Muscle of arm (tissue), 14 donors: ENCODE data around the gene MTFR1L. TPM values are rescaled to one million over a fixed set of nuclear protein-coding genes. Genes with fewer than 3 reads are reported as not detected.
A peak's percentile ranks its signal among the peaks of the same experiment; 100 is the strongest.

ENCODE experiments used
- DNase-seq: peaks from one replicate; pipeline ENCODE4 v3.0.0-alpha.2; 2013
- long read RNA-seq, 11 donors: transcript quantifications; one replicate each; lab custom pipeline, GENCODE V29; 2026
- polyA plus RNA-seq, 12 donors: library from polyadenylated mRNA; unstranded; fragments of 120-200 nt; gene quantifications; one replicate each; pipeline ENCODE4 v1.2.1, GENCODE V29; 2013; ENCODE audit not compliant: insufficient read length in 12 of 12

Gene MTFR1L
- polyA plus RNA-seq = 10 to 100 TPM in 11 of 12 donors, not detected in 1; 58.6 to 85.0 (median 65.0) TPM
- long read RNA-seq, donor 1, transcript MTFR1L-203 (7 exons, 2,004 nt) = major isoform, 9 of 40 reads
- long read RNA-seq, donor 1, partial matches to known transcripts = 27 of 40 reads
- long read RNA-seq, donor 1, other reads (novel, unspliced or antisense) = 0 of 40 reads
- long read RNA-seq, donor 2, transcript MTFR1L-210 (7 exons, 1,873 nt) = minor isoform, 5 of 24 reads
- long read RNA-seq, donor 2, transcript MTFR1L-203 (7 exons, 2,004 nt) = major isoform, 18 of 24 reads
- long read RNA-seq, donor 2, partial matches to known transcripts = 0 of 24 reads
- long read RNA-seq, donor 2, other reads (novel, unspliced or antisense) = 0 of 24 reads
- long read RNA-seq, donor 3, transcript MTFR1L-203 (7 exons, 2,004 nt) = major isoform, 11 of 12 reads
- long read RNA-seq, donor 3, partial matches to known transcripts = 0 of 12 reads
- long read RNA-seq, donor 3, other reads (novel, unspliced or antisense) = 0 of 12 reads
- long read RNA-seq, donor 4, partial matches to known transcripts = 15 of 21 reads
- long read RNA-seq, donor 4, other reads (novel, unspliced or antisense) = 0 of 21 reads
- long read RNA-seq, donor 5, transcript MTFR1L-203 (7 exons, 2,004 nt) = major isoform, 22 of 27 reads
- long read RNA-seq, donor 5, partial matches to known transcripts = 0 of 27 reads
- long read RNA-seq, donor 5, other reads (novel, unspliced or antisense) = 0 of 27 reads
- long read RNA-seq, donor 6, transcript MTFR1L-203 (7 exons, 2,004 nt) = major isoform, 6 of 23 reads
- long read RNA-seq, donor 6, partial matches to known transcripts = 17 of 23 reads
- long read RNA-seq, donor 6, other reads (novel, unspliced or antisense) = 0 of 23 reads
- long read RNA-seq, donor 7, transcript MTFR1L-203 (7 exons, 2,004 nt) = major isoform, 11 of 16 reads
- long read RNA-seq, donor 7, partial matches to known transcripts = 0 of 16 reads
- long read RNA-seq, donor 7, other reads (novel, unspliced or antisense) = 0 of 16 reads
- long read RNA-seq, donor 8, transcript MTFR1L-203 (7 exons, 2,004 nt) = major isoform, 19 of 26 reads
- long read RNA-seq, donor 8, partial matches to known transcripts = 5 of 26 reads
- long read RNA-seq, donor 8, other reads (novel, unspliced or antisense) = 0 of 26 reads
- long read RNA-seq, donor 9, transcript MTFR1L-203 (7 exons, 2,004 nt) = major isoform, 9 of 12 reads
- long read RNA-seq, donor 9, partial matches to known transcripts = 0 of 12 reads
- long read RNA-seq, donor 9, other reads (novel, unspliced or antisense) = 0 of 12 reads
- long read RNA-seq, donor 10, transcript MTFR1L-203 (7 exons, 2,004 nt) = major isoform, 15 of 21 reads
- long read RNA-seq, donor 10, partial matches to known transcripts = 0 of 21 reads
- long read RNA-seq, donor 10, other reads (novel, unspliced or antisense) = 0 of 21 reads
- long read RNA-seq, donor 11, transcript MTFR1L-203 (7 exons, 2,004 nt) = major isoform, 13 of 14 reads
- long read RNA-seq, donor 11, partial matches to known transcripts = 0 of 14 reads
- long read RNA-seq, donor 11, other reads (novel, unspliced or antisense) = 0 of 14 reads

- peak; percentile 90 for DNase-seq
These were observed at the start of gene MTFR1L for GRCh38 chr1:25819491-25820246. Gene MTFR1L (plus strand): TSS chr1:25819954. CDS start chr1:25823105, 3,151 bp downstream.

- DNase-seq = no peak
These were observed 49.1 kb upstream of the MTFR1L start for GRCh38 chr1:25770541-25771220.

GRCh38 chr1:25771221-25772114, 48.3 kb upstream of the MTFR1L start:
- DNase-seq = peak; percentile 37

- no peak for DNase-seq
These were observed 47.6 kb upstream of the MTFR1L start for GRCh38 chr1:25772164-25772563.

GRCh38 chr1:25772692-25773245, 47.0 kb upstream of the MTFR1L start:
- DNase-seq = no peak

- DNase-seq = no peak
These were observed 46.2 kb upstream of the MTFR1L start for GRCh38 chr1:25773441-25774125.

- DNase-seq = no peak
These were observed 45.4 kb upstream of the MTFR1L start for GRCh38 chr1:25774206-25774803.

GRCh38 chr1:25774921-25775771, 44.6 kb upstream of the MTFR1L start:
- DNase-seq = no peak

- DNase-seq = no peak
These were observed 40.4 kb upstream of the MTFR1L start for GRCh38 chr1:25779388-25779787.

DNA sequence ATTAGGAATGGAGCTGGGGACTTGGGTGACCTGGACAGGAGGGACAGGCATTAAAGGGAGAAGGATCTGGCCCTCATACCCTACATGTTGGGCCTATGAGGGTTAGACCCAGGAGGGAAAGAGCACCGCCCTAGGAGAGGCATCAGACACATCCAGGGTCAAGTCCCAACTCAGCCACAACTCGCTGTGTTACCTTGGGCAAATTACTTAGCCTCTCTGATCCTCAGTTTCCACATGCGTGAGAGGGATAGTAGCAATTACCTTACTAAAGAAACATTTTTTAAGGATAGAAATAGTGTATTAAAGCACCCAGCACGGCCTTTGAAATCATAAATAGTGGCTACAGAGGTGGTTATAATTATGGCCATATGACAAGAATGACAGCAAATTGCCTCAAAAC, 39.9 kb upstream of the MTFR1L start:
- DNase-seq = no peak

DNA sequence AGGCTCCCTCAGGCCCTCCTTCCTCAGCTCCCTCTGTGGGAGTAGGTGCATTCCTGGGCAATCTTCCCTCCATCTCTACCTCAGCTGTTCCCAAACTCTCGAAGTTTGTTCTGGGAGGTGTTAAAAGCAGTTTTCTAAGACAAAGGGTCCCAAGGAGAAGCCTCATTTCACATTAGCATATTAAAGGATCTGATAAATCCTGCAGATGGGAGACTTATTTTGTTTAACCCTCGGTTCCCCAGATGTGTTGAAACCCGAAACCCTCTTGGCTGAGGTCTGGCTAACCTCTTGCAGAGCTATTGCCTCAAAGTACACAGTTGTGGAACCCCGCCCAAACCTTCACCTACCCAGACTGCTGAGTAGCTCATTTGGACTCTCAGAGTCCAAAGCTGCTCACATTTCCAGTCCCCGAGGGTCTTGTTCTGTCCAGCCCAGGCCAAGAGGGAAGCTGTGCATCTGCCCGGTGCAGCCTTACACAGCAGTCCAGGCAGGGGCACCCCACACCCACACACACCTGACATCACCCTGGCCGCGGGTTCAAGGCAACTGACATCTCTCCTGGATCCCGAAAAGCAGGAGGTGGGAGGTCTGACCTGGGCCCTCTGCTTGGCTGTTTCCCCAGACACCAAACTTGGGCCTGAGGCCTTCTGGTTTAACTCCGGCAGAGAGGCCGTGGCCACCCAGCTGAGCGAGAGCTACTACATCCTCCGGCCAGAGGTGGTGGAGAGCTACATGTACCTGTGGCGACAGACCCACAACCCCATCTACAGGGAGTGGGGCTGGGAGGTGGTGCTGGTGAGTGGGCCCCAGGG, 39.2 kb upstream of the MTFR1L start:
- DNase-seq = no peak

- no peak for DNase-seq
These were observed 38.7 kb upstream of the MTFR1L start for GRCh38 chr1:25781130-25781433.

DNA sequence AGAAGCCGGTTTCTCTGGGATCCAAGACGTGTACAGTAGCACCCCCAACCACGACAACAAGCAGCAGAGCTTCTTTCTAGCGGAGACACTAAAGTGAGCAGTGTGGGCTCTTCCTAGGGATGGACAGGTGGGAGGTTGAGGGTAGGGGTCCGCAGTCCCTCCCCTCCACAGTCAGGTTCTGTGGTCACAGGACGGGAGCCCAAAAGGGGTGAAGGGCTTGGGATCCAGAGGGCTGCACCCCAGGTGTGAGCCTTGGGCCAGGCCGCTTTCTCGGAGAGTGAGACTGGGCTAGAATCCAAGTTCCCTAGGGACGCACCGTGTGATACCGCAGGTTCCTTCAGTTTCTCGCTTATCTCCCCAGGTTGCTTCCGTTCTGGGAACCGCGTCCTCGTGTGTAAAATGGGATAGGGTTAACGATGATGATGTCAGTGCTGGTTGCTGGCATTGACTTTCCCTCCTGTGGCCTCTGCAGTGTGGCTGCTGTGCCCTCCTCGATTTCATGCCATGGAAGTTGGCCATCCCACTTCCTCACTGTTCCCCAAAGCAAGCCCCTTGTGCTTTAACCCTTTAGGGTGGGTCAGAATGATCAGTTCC, 37.0 kb upstream of the MTFR1L start:
- no peak for DNase-seq

- no peak for DNase-seq
These were observed 35.1 kb upstream of the MTFR1L start for GRCh38 chr1:25784575-25785051.
